HL-60 (cell line): ENCODE results near the gene FLRT2.

Experiments
- POLR2AphosphoS5 ChIP-seq: IDR thresholded peaks from 2 replicates; pipeline ENCODE4 v1.6.1; 2012; ENCODE audit warnings: low read depth
- REST ChIP-seq: IDR thresholded peaks from 2 replicates; pipeline ENCODE4 v1.6.1; 2012; ENCODE audit warnings: low read depth; ENCODE audit not compliant: insufficient replicate concordance
- TF ChIP-seq, protein P1 (sequence below): IDR thresholded peaks from one replicate; pipeline ENCODE4 v1.5.1; 2011; ENCODE audit warnings: low read length, control low read depth, inconsistent platforms; ENCODE audit not compliant: insufficient read depth

GRCh38 chr14:85508863-85509262, 21.1 kb upstream of the FLRT2 start:
- TF ChIP-seq, protein P1, sequence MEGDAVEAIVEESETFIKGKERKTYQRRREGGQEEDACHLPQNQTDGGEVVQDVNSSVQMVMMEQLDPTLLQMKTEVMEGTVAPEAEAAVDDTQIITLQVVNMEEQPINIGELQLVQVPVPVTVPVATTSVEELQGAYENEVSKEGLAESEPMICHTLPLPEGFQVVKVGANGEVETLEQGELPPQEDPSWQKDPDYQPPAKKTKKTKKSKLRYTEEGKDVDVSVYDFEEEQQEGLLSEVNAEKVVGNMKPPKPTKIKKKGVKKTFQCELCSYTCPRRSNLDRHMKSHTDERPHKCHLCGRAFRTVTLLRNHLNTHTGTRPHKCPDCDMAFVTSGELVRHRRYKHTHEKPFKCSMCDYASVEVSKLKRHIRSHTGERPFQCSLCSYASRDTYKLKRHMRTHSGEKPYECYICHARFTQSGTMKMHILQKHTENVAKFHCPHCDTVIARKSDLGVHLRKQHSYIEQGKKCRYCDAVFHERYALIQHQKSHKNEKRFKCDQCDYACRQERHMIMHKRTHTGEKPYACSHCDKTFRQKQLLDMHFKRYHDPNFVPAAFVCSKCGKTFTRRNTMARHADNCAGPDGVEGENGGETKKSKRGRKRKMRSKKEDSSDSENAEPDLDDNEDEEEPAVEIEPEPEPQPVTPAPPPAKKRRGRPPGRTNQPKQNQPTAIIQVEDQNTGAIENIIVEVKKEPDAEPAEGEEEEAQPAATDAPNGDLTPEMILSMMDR = no peak
- TF ChIP-seq POLR2AphosphoS5 (no peak), REST (no peak)
